ENCODE measurements around the gene SYCN. TPM values are rescaled to one million over a fixed set of nuclear protein-coding genes. Genes with fewer than 3 reads are reported as not detected.
A peak's percentile ranks its signal among the peaks of the same experiment; 100 is the strongest.
"Not testable (repeated sequence)": the region's sequence is repeated elsewhere in the genome, so short reads cannot be mapped to it uniquely, and the experiment has no call there.

Gene SYCN
- total and polyA plus RNA-seq, 2 experiments from 2014 or later = not detected

- TF ChIP-seq EZH2 (IDR thresholded peaks at IDR 0.05; ENCODE audit: insufficient read depth, poor library complexity, severe bottlenecking) (no peak), EZH2phosphoT487 (IDR thresholded peaks at IDR 0.05; ENCODE audit: insufficient read depth, low read depth) (no peak)
- Histone ChIP-seq H3K9me3 (ENCODE audit: low read depth) (no peaks in the 10 kb centered on the region), H3K9ac (no peak overlapping the region), H3K79me2 (ENCODE audit: insufficient read depth) (no peaks in the 10 kb centered on the region), H3F3A (ENCODE audit: insufficient read depth) (no peaks in the 10 kb centered on the region), H3K27me3 (replicated peaks; ENCODE audit: insufficient read depth) (peaks cover 17% of the 10 kb centered on the region; the same call in 1 of the 2 replicates), H3K9me2 (ENCODE audit: insufficient read depth) (no peaks in the 10 kb centered on the region), H3K4me2 (ENCODE audit: unreplicated experiment) (no peak overlapping the region), H3K4me1 (ENCODE audit: insufficient read depth) (no peaks in the 10 kb centered on the region), H4K20me1 (ENCODE audit: insufficient read depth) (no peaks in the 10 kb centered on the region), H3K36me3 (ENCODE audit: low read depth) (no peaks in the 10 kb centered on the region), H2AFZ (no peak overlapping the region), H3K4me3 (no peak overlapping the region), H3K27ac (no peak overlapping the region)
- in situ Hi-C loops (cut with MboI) = no loop called here
- DNase-seq = no peak
- 71 to 87% methylated on average over 5 of the region's 5 CpGs for WGBS, 2 experiments (ENCODE audit: low coverage in 1 of 2, low lambda C conversion rate in 2 of 2, missing lambda C conversion rate in 2 of 2)
Observed at GRCh38 chr19:39217094-39217493, 13.0 kb upstream of the SYCN start.

DNA sequence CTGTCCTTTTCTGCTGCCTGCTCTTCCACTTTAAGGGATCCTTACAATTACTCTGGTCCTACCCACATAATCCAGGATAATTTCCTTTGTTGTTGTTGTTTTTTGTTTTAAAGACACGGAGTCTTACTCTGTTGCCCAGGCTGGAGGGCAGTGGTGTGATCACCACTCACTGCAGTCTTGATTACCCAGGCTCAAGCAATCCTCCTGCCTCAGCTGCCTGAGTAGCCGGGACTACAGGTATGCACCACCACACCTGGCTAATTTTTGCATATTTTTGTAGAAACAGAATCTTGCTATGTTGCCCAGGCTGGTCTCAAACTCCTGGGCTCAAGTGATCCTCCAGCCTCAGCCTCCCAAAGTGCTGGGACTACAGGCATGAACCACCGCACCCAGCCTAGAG, 11.3 kb upstream of the SYCN start:
- H2AFZ ChIP-seq; H3K4me1 ChIP-seq (ENCODE audit: insufficient read depth); H3K9ac ChIP-seq; H3K27ac ChIP-seq; in situ Hi-C loops (cut with MboI); H3K9me2 ChIP-seq (ENCODE audit: insufficient read depth); H3K4me2 ChIP-seq (ENCODE audit: unreplicated experiment); H3K36me3 ChIP-seq (ENCODE audit: low read depth); H4K20me1 ChIP-seq (ENCODE audit: insufficient read depth); H3F3A ChIP-seq (ENCODE audit: insufficient read depth); DNase-seq; H3K4me3 ChIP-seq; H3K79me2 ChIP-seq (ENCODE audit: insufficient read depth); H3K9me3 ChIP-seq (ENCODE audit: low read depth): not testable (repeated sequence)
- 20 to 21% methylated on average over 3 of the region's 3 CpGs for WGBS, 2 experiments (ENCODE audit: low coverage in 1 of 2, low lambda C conversion rate in 2 of 2, missing lambda C conversion rate in 2 of 2)
- peaks cover 17% of the 10 kb centered on the region; the same call in 1 of the 2 replicates for H3K27me3 ChIP-seq (replicated peaks; ENCODE audit: insufficient read depth)

GRCh38 chr19:39212375-39212742, 8.3 kb upstream of the SYCN start:
- no peak overlapping the region for H2AFZ ChIP-seq
- no peak overlapping the region for H3K4me2 ChIP-seq (ENCODE audit: unreplicated experiment)
- no peak overlapping the region for H3K27ac ChIP-seq
- DNase-seq = peak; percentile 24
- H3K9me3 ChIP-seq (ENCODE audit: low read depth) = no peaks in the 10 kb centered on the region
- H3K36me3 ChIP-seq (ENCODE audit: low read depth) = no peaks in the 10 kb centered on the region
- TF ChIP-seq EZH2 (IDR thresholded peaks at IDR 0.05; ENCODE audit: insufficient read depth, poor library complexity, severe bottlenecking) (no peak), EZH2phosphoT487 (IDR thresholded peaks at IDR 0.05; ENCODE audit: insufficient read depth, low read depth) (no peak)
- no peaks in the 10 kb centered on the region for H4K20me1 ChIP-seq (ENCODE audit: insufficient read depth)
- H3F3A ChIP-seq (ENCODE audit: insufficient read depth) = no peaks in the 10 kb centered on the region
- H3K27me3 ChIP-seq (replicated peaks; ENCODE audit: insufficient read depth) = peaks cover 24% of the 10 kb centered on the region
- in situ Hi-C loops (cut with MboI) = no loop called here
- H3K9me2 ChIP-seq (ENCODE audit: insufficient read depth) = no peaks in the 10 kb centered on the region
- H3K4me3 ChIP-seq = no peak overlapping the region
- no peaks in the 10 kb centered on the region for H3K4me1 ChIP-seq (ENCODE audit: insufficient read depth)
- WGBS, 2 experiments (ENCODE audit: low coverage in 1 of 2, low lambda C conversion rate in 2 of 2, missing lambda C conversion rate in 2 of 2) = 11 to 19% methylated on average over 8 of the region's 8 CpGs
- H3K9ac ChIP-seq = no peak overlapping the region
- H3K79me2 ChIP-seq (ENCODE audit: insufficient read depth) = no peaks in the 10 kb centered on the region

DNA sequence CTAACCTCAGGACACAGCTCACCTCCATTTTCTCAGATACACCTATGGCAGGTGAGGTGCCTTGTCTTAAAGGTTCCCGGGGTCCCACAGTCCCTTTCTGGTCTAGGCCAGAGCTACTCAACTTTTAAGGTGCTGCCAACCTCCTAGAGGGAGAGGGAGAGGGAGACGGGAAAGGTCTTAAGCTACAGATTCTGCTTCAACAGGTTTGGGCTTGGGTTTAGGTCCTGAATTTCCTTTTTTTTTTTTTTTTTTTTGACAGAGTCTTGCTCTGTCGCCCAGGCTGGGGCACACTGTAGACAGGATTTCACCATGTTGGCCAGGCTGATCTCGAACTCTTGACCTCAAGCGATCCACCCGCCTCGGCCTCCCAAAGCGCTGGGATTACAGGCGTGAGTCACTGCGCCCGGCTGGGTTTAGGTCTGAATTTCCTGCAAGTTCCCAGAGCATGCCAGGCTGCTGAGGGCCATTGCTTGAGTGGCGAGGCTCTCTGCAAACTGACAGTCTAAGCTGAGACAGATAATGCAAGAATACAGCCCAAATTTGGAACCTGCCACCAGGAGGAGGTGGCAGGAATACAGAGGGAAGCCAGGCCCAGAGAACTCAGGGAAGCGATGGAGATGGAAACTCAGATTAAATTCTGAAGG, 7.8 kb upstream of the SYCN start:
- H2AFZ ChIP-seq = no peak overlapping the region
- 41 to 58% methylated on average over 13 of the region's 13 CpGs for WGBS, 2 experiments (ENCODE audit: low coverage in 1 of 2, low lambda C conversion rate in 2 of 2, missing lambda C conversion rate in 2 of 2)
- H3K27ac ChIP-seq = no peak overlapping the region
- H3K9ac ChIP-seq = no peak overlapping the region
- no peaks in the 10 kb centered on the region for H3K9me3 ChIP-seq (ENCODE audit: low read depth)
- no peaks in the 10 kb centered on the region for H3K36me3 ChIP-seq (ENCODE audit: low read depth)
- in situ Hi-C loops (cut with MboI) = no loop called here
- peak; percentile 24 for DNase-seq
- no peaks in the 10 kb centered on the region for H4K20me1 ChIP-seq (ENCODE audit: insufficient read depth)
- no peaks in the 10 kb centered on the region for H3K4me1 ChIP-seq (ENCODE audit: insufficient read depth)
- no peak for TF ChIP-seq EZH2phosphoT487 (IDR thresholded peaks at IDR 0.05; ENCODE audit: insufficient read depth, low read depth)
- TF ChIP-seq EZH2 (IDR thresholded peaks at IDR 0.05; ENCODE audit: insufficient read depth, poor library complexity, severe bottlenecking) = no peak
- H3F3A ChIP-seq (ENCODE audit: insufficient read depth) = no peaks in the 10 kb centered on the region
- peaks cover 24% of the 10 kb centered on the region for H3K27me3 ChIP-seq (replicated peaks; ENCODE audit: insufficient read depth)
- no peaks in the 10 kb centered on the region for H3K9me2 ChIP-seq (ENCODE audit: insufficient read depth)
- no peak overlapping the region for H3K4me3 ChIP-seq
- H3K4me2 ChIP-seq (ENCODE audit: unreplicated experiment) = no peak overlapping the region
- no peaks in the 10 kb centered on the region for H3K79me2 ChIP-seq (ENCODE audit: insufficient read depth)

- no peak for DNase-seq
- H3K27me3 ChIP-seq (replicated peaks; ENCODE audit: insufficient read depth) = peaks cover 18% of the 10 kb centered on the region
- no peaks in the 10 kb centered on the region for H3K9me3 ChIP-seq (ENCODE audit: low read depth)
- no peaks in the 10 kb centered on the region for H3K79me2 ChIP-seq (ENCODE audit: insufficient read depth)
- H3K4me1 ChIP-seq (ENCODE audit: insufficient read depth) = no peaks in the 10 kb centered on the region
- no peaks in the 10 kb centered on the region for H4K20me1 ChIP-seq (ENCODE audit: insufficient read depth)
- no peak overlapping the region for H3K4me3 ChIP-seq
- no peaks in the 10 kb centered on the region for H3K36me3 ChIP-seq (ENCODE audit: low read depth)
- no peaks in the 10 kb centered on the region for H3K9me2 ChIP-seq (ENCODE audit: insufficient read depth)
- no peak overlapping the region for H3K4me2 ChIP-seq (ENCODE audit: unreplicated experiment)
- no peak overlapping the region for H3K9ac ChIP-seq
- no peak overlapping the region for H3K27ac ChIP-seq
- H3F3A ChIP-seq (ENCODE audit: insufficient read depth) = no peaks in the 10 kb centered on the region
- WGBS, 2 experiments (ENCODE audit: low coverage in 1 of 2, low lambda C conversion rate in 2 of 2, missing lambda C conversion rate in 2 of 2) = 49 to 61% methylated on average over 7 of the region's 7 CpGs
- TF ChIP-seq EZH2 (IDR thresholded peaks at IDR 0.05; ENCODE audit: insufficient read depth, poor library complexity, severe bottlenecking) (no peak), EZH2phosphoT487 (IDR thresholded peaks at IDR 0.05; ENCODE audit: insufficient read depth, low read depth) (no peak)
- no peak overlapping the region for H2AFZ ChIP-seq
- in situ Hi-C loops (cut with MboI) = no loop called here
Observed at GRCh38 chr19:39209196-39209595, 5.1 kb upstream of the SYCN start.
